D721Med (cell line): ENCODE measurements around the gene C15orf40.
A peak's percentile ranks its signal among the peaks of the same experiment; 100 is the strongest.

ENCODE experiments used
- DNase-seq: peaks from one replicate; pipeline ENCODE4 v3.0.0; 2011; ENCODE audit warnings: low spot score; ENCODE audit not compliant: insufficient read length
- FAIRE-seq: peaks from 2 replicates; lab custom pipeline; 2011; peaks lifted over from hg19 to GRCh38; lab: Jason Lieb, UNC
- CTCF ChIP-seq: IDR thresholded peaks from 2 replicates; pipeline ENCODE4 v1.5.1; 2012; ENCODE audit warnings: mild to moderate bottlenecking, control low read depth; ENCODE audit not compliant: insufficient read depth; ENCODE audit errors: missing control alignments

Gene C15orf40

GRCh38 chr15:82952158-82953081 is 59.0 kb downstream of the C15orf40 start, which contains the start of gene HOMER2:
Gene HOMER2, minus strand, starts transcription at chr15:82952720. Its CDS starts 185 bp downstream, at chr15:82952535.
- no peak for TF ChIP-seq CTCF
- no peak for FAIRE-seq
- DNase-seq, result peak; percentile 57

GRCh38 chr15:82951472-82952157 is 59.8 kb downstream of the C15orf40 start:
- no peak for FAIRE-seq
- no peak for DNase-seq
- no peak for TF ChIP-seq CTCF

GRCh38 chr15:82950746-82951370 is 60.6 kb downstream of the C15orf40 start:
- no peak for DNase-seq
- FAIRE-seq, result no peak
- no peak for TF ChIP-seq CTCF

- DNase-seq (no peak), FAIRE-seq (no peak)
- TF ChIP-seq CTCF, result no peak
These were observed 61.1 kb downstream of the C15orf40 start for GRCh38 chr15:82950295-82950694.

GRCh38 chr15:82946155-82946701 is 65.2 kb downstream of the C15orf40 start:
- no peak for FAIRE-seq

GRCh38 chr15:82945326-82945725 is 66.1 kb downstream of the C15orf40 start:
- DNase-seq (no peak), FAIRE-seq (no peak)
- no peak for TF ChIP-seq CTCF

More at GRCh38 chr15:82946155-82946701, 65.2 kb downstream of the C15orf40 start:
- no peak for TF ChIP-seq CTCF
- no peak for DNase-seq
